Activated T-cell treated with anti-CD3 and anti-CD28 coated beads, Interleukin-2, amount 50 U/mL, for 72 hours (primary cell): ENCODE measurements around the gene ARL15. TPM values are rescaled to one million over a fixed set of nuclear protein-coding genes. Genes with fewer than 3 reads are reported as not detected.

ENCODE experiments used
- ATAC-seq, 2 donors: fragments of 150-1000 bp; cut with Tn5 transposase; replicated peaks in 1 of 2; 2 replicates each; pipeline ENCODE4 v1.10.0; 2021; ENCODE audit warnings: moderate library complexity in 2 of 2, mild to moderate bottlenecking in 1 of 2
- DNase-seq, 2 donors: peaks; one replicate each; pipeline ENCODE4 v3.0.0; 2021 to 2022; ENCODE audit warnings: mixed read lengths in 1 of 2
- H3K27ac Mint-ChIP-seq: one replicate; pipeline ENCODE4 v1.8.0; 2022; ENCODE audit warnings: mild to moderate bottlenecking, moderate library complexity, mixed read lengths
- H3K27me3 Mint-ChIP-seq: one replicate; pipeline ENCODE4 v1.8.0; 2022; ENCODE audit warnings: low read depth, mixed read lengths
- H3K36me3 Mint-ChIP-seq, 2 donors: one replicate each; pipeline ENCODE4 v1.8.0; 2022; ENCODE audit warnings: mixed read lengths in 2 of 2, mild to moderate bottlenecking in 1 of 2; ENCODE audit not compliant: insufficient read depth in 2 of 2
- H3K4me1 Mint-ChIP-seq: one replicate; pipeline ENCODE4 v1.8.0; 2022; ENCODE audit warnings: low read depth, mixed read lengths
- H3K4me3 Mint-ChIP-seq, 2 donors: one replicate each; pipeline ENCODE4 v1.8.0; 2022; ENCODE audit warnings: mild to moderate bottlenecking in 2 of 2, mixed read lengths in 2 of 2, moderate library complexity in 2 of 2
- H3K9me3 Mint-ChIP-seq, 2 donors: one replicate each; pipeline ENCODE4 v1.8.0; 2022; ENCODE audit warnings: mixed read lengths in 2 of 2
- total RNA-seq, 2 donors: library from RNA; stranded (reverse); gene quantifications; one replicate each; pipeline ENCODE4 v1.2.3, GENCODE V29; 2022

The ARL15 gene
- total RNA-seq, 2 donors from 2014 or later: 7.8 to 8.3 TPM

GRCh38 chr5:54243483-54244080 is 66.8 kb downstream of the ARL15 start:
- Mint-ChIP-seq H3K9me3 (no peaks in the 10 kb centered on the region), H3K4me3 (no peak overlapping the region), H3K36me3 (no peaks in the 10 kb centered on the region), H3K4me1 (no peaks in the 10 kb centered on the region), H3K27me3 (no peaks in the 10 kb centered on the region), H3K27ac (no peak overlapping the region)
- DNase-seq (peak; percentile 29 to 30), ATAC-seq (no peak)

GRCh38 chr5:54242297-54242696 is 68.1 kb downstream of the ARL15 start:
- H3K36me3 Mint-ChIP-seq: no peaks in the 10 kb centered on the region
- H3K27me3 Mint-ChIP-seq: no peaks in the 10 kb centered on the region
- H3K4me1 Mint-ChIP-seq: no peaks in the 10 kb centered on the region
- H3K27ac Mint-ChIP-seq: no peak overlapping the region
- DNase-seq: no peak
- no peak for ATAC-seq
- no peaks in the 10 kb centered on the region for H3K9me3 Mint-ChIP-seq
- H3K4me3 Mint-ChIP-seq: no peak overlapping the region

GRCh38 chr5:54234304-54234933 is 76.0 kb downstream of the ARL15 start:
- Mint-ChIP-seq H3K4me1 (peaks cover 6% of the 10 kb centered on the region), H3K27ac (no peak overlapping the region), H3K36me3 (no peaks in the 10 kb centered on the region), H3K9me3 (no peaks in the 10 kb centered on the region), H3K27me3 (no peaks in the 10 kb centered on the region), H3K4me3 (peak overlapping the region in 1 of 2 donors; percentile 33)
- no peak for ATAC-seq
- no peak for DNase-seq

GRCh38 chr5:54230936-54231685 is 79.3 kb downstream of the ARL15 start:
- ATAC-seq (no peak), DNase-seq (no peak)
- Mint-ChIP-seq H3K36me3 (no peaks in the 10 kb centered on the region), H3K4me3 (no peak overlapping the region), H3K27ac (no peak overlapping the region), H3K27me3 (no peaks in the 10 kb centered on the region), H3K4me1 (peaks cover 11% of the 10 kb centered on the region), H3K9me3 (no peaks in the 10 kb centered on the region)

GRCh38 chr5:54229041-54229780 is 81.2 kb downstream of the ARL15 start:
- no peak overlapping the region for H3K27ac Mint-ChIP-seq
- peak overlapping the region in 1 of 2 donors; percentile 21 for H3K4me3 Mint-ChIP-seq
- no peaks in the 10 kb centered on the region for H3K9me3 Mint-ChIP-seq
- DNase-seq (peak; percentile 69 to 78), ATAC-seq (peak; percentile 67 to 78)
- H3K36me3 Mint-ChIP-seq: no peaks in the 10 kb centered on the region
- peaks cover 12% of the 10 kb centered on the region for H3K4me1 Mint-ChIP-seq
- no peaks in the 10 kb centered on the region for H3K27me3 Mint-ChIP-seq

- H3K36me3 Mint-ChIP-seq: no peaks in the 10 kb centered on the region
- peaks cover 18% of the 10 kb centered on the region for H3K4me1 Mint-ChIP-seq
- H3K27ac Mint-ChIP-seq: no peak overlapping the region
- H3K4me3 Mint-ChIP-seq: no peak overlapping the region
- H3K27me3 Mint-ChIP-seq: no peaks in the 10 kb centered on the region
- H3K9me3 Mint-ChIP-seq: no peaks in the 10 kb centered on the region
- DNase-seq (no peak), ATAC-seq (no peak)
Measured at GRCh38 chr5:54227759-54228158, 82.6 kb downstream of the ARL15 start.

GRCh38 chr5:54227109-54227508 is 83.3 kb downstream of the ARL15 start:
- no peak overlapping the region for H3K4me3 Mint-ChIP-seq
- no peak overlapping the region for H3K27ac Mint-ChIP-seq

GRCh38 chr5:54226215-54226614 is 84.2 kb downstream of the ARL15 start:
- no peaks in the 10 kb centered on the region for H3K27me3 Mint-ChIP-seq
- H3K9me3 Mint-ChIP-seq: no peaks in the 10 kb centered on the region
- peaks cover 15% of the 10 kb centered on the region for H3K4me1 Mint-ChIP-seq
- H3K4me3 Mint-ChIP-seq: no peak overlapping the region
- ATAC-seq (no peak), DNase-seq (no peak)
- H3K36me3 Mint-ChIP-seq: no peaks in the 10 kb centered on the region
- H3K27ac Mint-ChIP-seq: no peak overlapping the region

More at GRCh38 chr5:54227109-54227508, 83.3 kb downstream of the ARL15 start:
- H3K27me3 Mint-ChIP-seq: no peaks in the 10 kb centered on the region
- H3K36me3 Mint-ChIP-seq: no peaks in the 10 kb centered on the region
- H3K9me3 Mint-ChIP-seq: no peaks in the 10 kb centered on the region
- ATAC-seq: no peak
- DNase-seq: no peak
- H3K4me1 Mint-ChIP-seq: peaks cover 18% of the 10 kb centered on the region

GRCh38 chr5:54224103-54224826 is 86.1 kb downstream of the ARL15 start:
- H3K27me3 Mint-ChIP-seq: no peaks in the 10 kb centered on the region
- ATAC-seq (no peak), DNase-seq (no peak)
- H3K27ac Mint-ChIP-seq: no peak overlapping the region
- no peaks in the 10 kb centered on the region for H3K9me3 Mint-ChIP-seq
- no peak overlapping the region for H3K4me3 Mint-ChIP-seq
- H3K36me3 Mint-ChIP-seq: no peaks in the 10 kb centered on the region
- H3K4me1 Mint-ChIP-seq: peaks cover 10% of the 10 kb centered on the region

- no peak for DNase-seq
- H3K36me3 Mint-ChIP-seq: no peaks in the 10 kb centered on the region
- no peak overlapping the region for H3K4me3 Mint-ChIP-seq
- no peak for ATAC-seq
- no peaks in the 10 kb centered on the region for H3K27me3 Mint-ChIP-seq
- H3K9me3 Mint-ChIP-seq: no peaks in the 10 kb centered on the region
- H3K4me1 Mint-ChIP-seq: peaks cover 6% of the 10 kb centered on the region
- no peak overlapping the region for H3K27ac Mint-ChIP-seq
Measured at GRCh38 chr5:54222336-54222735, 88.0 kb downstream of the ARL15 start.

GRCh38 chr5:54221135-54221534 is 89.2 kb downstream of the ARL15 start:
- Mint-ChIP-seq H3K27ac (no peak overlapping the region), H3K27me3 (no peaks in the 10 kb centered on the region), H3K36me3 (no peaks in the 10 kb centered on the region), H3K4me1 (peaks cover 6% of the 10 kb centered on the region), H3K9me3 (no peaks in the 10 kb centered on the region), H3K4me3 (no peak overlapping the region)
- ATAC-seq (no peak), DNase-seq (no peak)

- Mint-ChIP-seq H3K36me3 (no peaks in the 10 kb centered on the region), H3K27me3 (no peaks in the 10 kb centered on the region), H3K4me1 (peaks cover 6% of the 10 kb centered on the region), H3K9me3 (no peaks in the 10 kb centered on the region), H3K4me3 (no peak overlapping the region), H3K27ac (no peak overlapping the region)
- ATAC-seq (no peak), DNase-seq (no peak)
Measured at GRCh38 chr5:54220230-54221040, 89.9 kb downstream of the ARL15 start.
